ENCODE measurements around the gene GALNTL6.

GALNTL6 gene

DNA sequence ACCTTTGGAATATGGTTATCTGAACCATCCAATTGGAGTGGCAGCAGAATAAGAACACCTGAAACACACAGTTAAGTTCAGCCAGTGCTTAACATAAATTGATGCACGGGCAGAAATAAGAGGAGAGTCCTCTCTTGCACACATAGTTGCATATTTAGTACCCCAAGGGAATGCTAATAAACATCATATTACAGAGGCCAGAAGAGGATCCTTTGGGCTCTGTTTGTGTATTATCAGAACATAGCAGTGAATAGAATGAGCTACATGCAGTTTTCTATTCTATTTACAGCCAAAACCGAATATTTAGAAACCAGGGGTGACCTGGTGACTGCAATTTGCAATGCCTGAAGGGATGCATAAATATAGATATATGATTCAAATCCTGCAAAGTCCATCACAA lies 1054.6 kb downstream of the GALNTL6 start:
- no peak overlapping the region for H4K91ac ChIP-seq (ENCODE audit: low read length)
- no peak overlapping the region for H2BK15ac ChIP-seq (ENCODE audit: low read depth, poor library complexity, severe bottlenecking)
- H3K23ac ChIP-seq (ENCODE audit: low read length in 2 of 2) = no peak overlapping the region
- H3K18ac ChIP-seq (ENCODE audit: low read depth in 1 of 2, low read length in 2 of 2) = no peak overlapping the region
- no peak overlapping the region for H3K4ac ChIP-seq (ENCODE audit: low read depth in 1 of 2, low read length in 2 of 2)
- no peak overlapping the region for H2BK12ac ChIP-seq (ENCODE audit: low read length in 2 of 2)
- H3K79me1 ChIP-seq (replicated peaks; ENCODE audit: low read length, poor library complexity, severe bottlenecking) = no peaks in the 10 kb centered on the region
- WGBS = 71% methylated on average over 1 of the region's 2 CpGs
- H3K4me1 ChIP-seq (ENCODE audit: control insufficient read depth, insufficient read depth, low read depth, low read length) = no peaks in the 10 kb centered on the region
- H3K14ac ChIP-seq (ENCODE audit: low read length in 2 of 2) = no peak overlapping the region
- H3K9me3 ChIP-seq (ENCODE audit: control insufficient read depth, low read length) = no peaks in the 10 kb centered on the region
- H4K8ac ChIP-seq (ENCODE audit: low read length) = no peak overlapping the region
- H3K36me3 ChIP-seq (ENCODE audit: control insufficient read depth in 1 of 2, insufficient read depth in 2 of 2, low read depth in 1 of 2, low read length in 2 of 2) = no peaks in the 10 kb centered on the region
- H3K4me2 ChIP-seq (ENCODE audit: low read length, poor library complexity, severe bottlenecking) = no peak overlapping the region
- H2AFZ ChIP-seq (ENCODE audit: low read depth, low read length) = no peak overlapping the region
- H2BK5ac ChIP-seq (ENCODE audit: low read depth, low read length, poor library complexity, severe bottlenecking) = no peak overlapping the region
- H3K4me3 ChIP-seq (ENCODE audit: insufficient read depth in 1 of 2, low read depth in 1 of 2, low read length in 2 of 2) = no peak overlapping the region
- no peak overlapping the region for H3K9ac ChIP-seq (ENCODE audit: low read length)
- no peak overlapping the region for H2AK5ac ChIP-seq (ENCODE audit: low read length, severe bottlenecking)
- H3K27me3 ChIP-seq (ENCODE audit: control insufficient read depth in 1 of 2, insufficient read depth in 1 of 2, low read length in 2 of 2) = no peaks in the 10 kb centered on the region
- no peak overlapping the region for H2BK120ac ChIP-seq (ENCODE audit: low read depth, low read length)
- DNase-seq = no peak
- no peak overlapping the region for H3K27ac ChIP-seq (ENCODE audit: low read length, poor library complexity, severe bottlenecking)

DNA sequence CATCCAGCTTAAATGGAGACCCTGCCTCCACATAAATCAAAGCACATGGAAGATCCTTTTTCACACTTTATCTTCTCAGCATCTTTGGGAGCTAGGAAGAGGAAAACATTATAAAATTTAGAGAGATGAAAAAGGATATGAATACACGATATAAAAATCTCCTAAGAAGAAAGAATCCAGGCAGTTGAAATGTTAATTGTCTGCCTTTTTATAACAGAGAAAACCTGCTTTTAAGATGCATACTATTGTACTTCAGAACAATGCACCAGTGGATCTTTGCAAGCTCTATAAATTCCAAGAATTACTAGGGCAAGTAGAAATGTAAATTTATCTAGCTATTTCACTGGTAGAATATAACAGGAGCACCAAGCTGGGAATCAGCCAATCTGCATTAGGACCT lies 1055.1 kb downstream of the GALNTL6 start:
- Histone ChIP-seq H4K91ac (ENCODE audit: low read length) (no peak overlapping the region), H3K27ac (ENCODE audit: low read length, poor library complexity, severe bottlenecking) (no peak overlapping the region), H3K79me1 (replicated peaks; ENCODE audit: low read length, poor library complexity, severe bottlenecking) (no peaks in the 10 kb centered on the region), H3K18ac (ENCODE audit: low read depth in 1 of 2, low read length in 2 of 2) (no peak overlapping the region), H3K4me2 (ENCODE audit: low read length, poor library complexity, severe bottlenecking) (no peak overlapping the region), H3K27me3 (ENCODE audit: control insufficient read depth in 1 of 2, insufficient read depth in 1 of 2, low read length in 2 of 2) (no peaks in the 10 kb centered on the region), H3K23ac (ENCODE audit: low read length in 2 of 2) (no peak overlapping the region), H3K4me1 (ENCODE audit: control insufficient read depth, insufficient read depth, low read depth, low read length) (no peaks in the 10 kb centered on the region), H2AK5ac (ENCODE audit: low read length, severe bottlenecking) (no peak overlapping the region), H2BK15ac (ENCODE audit: low read depth, poor library complexity, severe bottlenecking) (no peak overlapping the region), H2BK12ac (ENCODE audit: low read length in 2 of 2) (no peak overlapping the region), H2BK5ac (ENCODE audit: low read depth, low read length, poor library complexity, severe bottlenecking) (no peak overlapping the region), H4K8ac (ENCODE audit: low read length) (no peak overlapping the region), H2AFZ (ENCODE audit: low read depth, low read length) (no peak overlapping the region), H3K4me3 (ENCODE audit: insufficient read depth in 1 of 2, low read depth in 1 of 2, low read length in 2 of 2) (no peak overlapping the region), H3K14ac (ENCODE audit: low read length in 2 of 2) (no peak overlapping the region), H3K36me3 (ENCODE audit: control insufficient read depth in 1 of 2, insufficient read depth in 2 of 2, low read depth in 1 of 2, low read length in 2 of 2) (no peaks in the 10 kb centered on the region), H3K4ac (ENCODE audit: low read depth in 1 of 2, low read length in 2 of 2) (no peak overlapping the region), H3K9ac (ENCODE audit: low read length) (no peak overlapping the region), H3K9me3 (ENCODE audit: control insufficient read depth, low read length) (no peaks in the 10 kb centered on the region), H2BK120ac (ENCODE audit: low read depth, low read length) (no peak overlapping the region)
- DNase-seq = no peak
- WGBS = no CpG with 5 or more reads among the region's 1 CpG

DNA sequence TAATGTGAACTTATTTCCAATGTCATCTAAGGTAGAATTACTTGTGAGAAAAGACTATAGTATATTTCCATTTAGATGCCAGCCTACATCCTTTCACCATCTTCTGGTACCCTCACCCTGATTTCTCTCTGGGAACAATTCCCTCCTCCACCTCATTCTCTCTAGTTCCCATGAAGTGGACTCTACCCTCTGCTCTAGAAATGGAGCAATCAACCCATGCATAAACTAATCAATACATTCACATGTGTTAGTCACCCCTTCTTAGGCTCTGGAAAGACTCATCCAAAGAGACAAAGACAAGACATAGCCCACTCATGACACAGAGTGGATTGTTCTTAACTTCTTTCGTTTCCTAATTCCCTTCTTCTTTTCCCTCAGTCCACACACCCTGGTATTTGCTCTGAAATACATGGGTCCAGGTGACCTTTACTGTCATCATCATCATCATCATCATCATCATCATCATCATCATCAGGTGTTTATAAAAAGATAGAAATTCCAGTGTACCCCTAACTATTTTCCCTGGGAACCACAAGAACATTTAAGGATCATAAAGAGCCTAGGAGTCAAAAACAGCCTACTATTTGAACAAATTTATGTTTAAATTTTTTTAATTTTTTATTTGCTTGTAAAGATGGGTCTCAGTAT lies 1056.5 kb downstream of the GALNTL6 start:
- 100% methylated on average over 1 of the region's 1 CpG for WGBS
- no peaks in the 10 kb centered on the region for H3K9me3 ChIP-seq (ENCODE audit: control insufficient read depth, low read length)
- H3K18ac ChIP-seq (ENCODE audit: low read depth in 1 of 2, low read length in 2 of 2) = no peak overlapping the region
- no peaks in the 10 kb centered on the region for H3K36me3 ChIP-seq (ENCODE audit: control insufficient read depth in 1 of 2, insufficient read depth in 2 of 2, low read depth in 1 of 2, low read length in 2 of 2)
- H3K27ac ChIP-seq (ENCODE audit: low read length, poor library complexity, severe bottlenecking) = no peak overlapping the region
- H3K9ac ChIP-seq (ENCODE audit: low read length) = no peak overlapping the region
- H3K4me3 ChIP-seq (ENCODE audit: insufficient read depth in 1 of 2, low read depth in 1 of 2, low read length in 2 of 2) = no peak overlapping the region
- H4K8ac ChIP-seq (ENCODE audit: low read length) = no peak overlapping the region
- no peak overlapping the region for H2AFZ ChIP-seq (ENCODE audit: low read depth, low read length)
- no peak overlapping the region for H3K14ac ChIP-seq (ENCODE audit: low read length in 2 of 2)
- no peak overlapping the region for H2AK5ac ChIP-seq (ENCODE audit: low read length, severe bottlenecking)
- no peak overlapping the region for H3K4ac ChIP-seq (ENCODE audit: low read depth in 1 of 2, low read length in 2 of 2)
- no peak overlapping the region for H2BK15ac ChIP-seq (ENCODE audit: low read depth, poor library complexity, severe bottlenecking)
- no peak overlapping the region for H4K91ac ChIP-seq (ENCODE audit: low read length)
- no peak overlapping the region for H3K23ac ChIP-seq (ENCODE audit: low read length in 2 of 2)
- no peak overlapping the region for H3K4me2 ChIP-seq (ENCODE audit: low read length, poor library complexity, severe bottlenecking)
- no peaks in the 10 kb centered on the region for H3K27me3 ChIP-seq (ENCODE audit: control insufficient read depth in 1 of 2, insufficient read depth in 1 of 2, low read length in 2 of 2)
- no peaks in the 10 kb centered on the region for H3K4me1 ChIP-seq (ENCODE audit: control insufficient read depth, insufficient read depth, low read depth, low read length)
- no peak overlapping the region for H2BK12ac ChIP-seq (ENCODE audit: low read length in 2 of 2)
- no peaks in the 10 kb centered on the region for H3K79me1 ChIP-seq (replicated peaks; ENCODE audit: low read length, poor library complexity, severe bottlenecking)
- no peak overlapping the region for H2BK5ac ChIP-seq (ENCODE audit: low read depth, low read length, poor library complexity, severe bottlenecking)
- no peak overlapping the region for H2BK120ac ChIP-seq (ENCODE audit: low read depth, low read length)
- DNase-seq = no peak

DNA sequence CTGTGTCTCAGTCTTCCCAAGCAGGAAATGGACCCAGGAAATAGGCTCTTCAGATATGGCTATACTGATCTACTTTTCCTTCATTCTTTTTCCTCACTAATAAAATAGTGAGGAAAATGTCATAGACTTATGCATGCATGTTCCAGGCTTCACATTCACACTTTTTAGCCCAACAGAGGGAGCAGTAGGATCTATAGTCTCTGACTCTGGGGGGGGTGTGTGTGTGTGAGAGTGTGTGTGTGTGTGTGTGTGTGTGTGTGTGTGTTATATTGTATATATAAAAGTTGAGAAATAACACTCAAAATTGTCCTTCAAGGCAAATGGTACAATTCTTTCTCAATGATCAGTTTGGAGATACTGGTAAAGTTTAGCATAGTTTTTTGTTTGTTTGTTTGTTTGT lies 1058.2 kb downstream of the GALNTL6 start:
- Histone ChIP-seq H2BK5ac (ENCODE audit: low read depth, low read length, poor library complexity, severe bottlenecking) (no peak overlapping the region), H3K27ac (ENCODE audit: low read length, poor library complexity, severe bottlenecking) (no peak overlapping the region), H4K91ac (ENCODE audit: low read length) (no peak overlapping the region), H3K4ac (ENCODE audit: low read depth in 1 of 2, low read length in 2 of 2) (no peak overlapping the region), H3K18ac (ENCODE audit: low read depth in 1 of 2, low read length in 2 of 2) (no peak overlapping the region), H2AFZ (ENCODE audit: low read depth, low read length) (no peak overlapping the region), H3K36me3 (ENCODE audit: control insufficient read depth in 1 of 2, insufficient read depth in 2 of 2, low read depth in 1 of 2, low read length in 2 of 2) (no peaks in the 10 kb centered on the region), H3K27me3 (ENCODE audit: control insufficient read depth in 1 of 2, insufficient read depth in 1 of 2, low read length in 2 of 2) (no peaks in the 10 kb centered on the region), H3K23ac (ENCODE audit: low read length in 2 of 2) (no peak overlapping the region), H2BK15ac (ENCODE audit: low read depth, poor library complexity, severe bottlenecking) (no peak overlapping the region), H4K8ac (ENCODE audit: low read length) (no peak overlapping the region), H3K4me3 (ENCODE audit: insufficient read depth in 1 of 2, low read depth in 1 of 2, low read length in 2 of 2) (no peak overlapping the region), H3K4me2 (ENCODE audit: low read length, poor library complexity, severe bottlenecking) (no peak overlapping the region), H2BK120ac (ENCODE audit: low read depth, low read length) (no peak overlapping the region), H2AK5ac (ENCODE audit: low read length, severe bottlenecking) (no peak overlapping the region), H3K9ac (ENCODE audit: low read length) (no peak overlapping the region), H3K4me1 (ENCODE audit: control insufficient read depth, insufficient read depth, low read depth, low read length) (no peaks in the 10 kb centered on the region), H3K9me3 (ENCODE audit: control insufficient read depth, low read length) (no peaks in the 10 kb centered on the region), H2BK12ac (ENCODE audit: low read length in 2 of 2) (no peak overlapping the region), H3K14ac (ENCODE audit: low read length in 2 of 2) (no peak overlapping the region), H3K79me1 (replicated peaks; ENCODE audit: low read length, poor library complexity, severe bottlenecking) (no peaks in the 10 kb centered on the region)
- DNase-seq = no peak
